ENCODE measurements around the gene MAP4K4.
A peak's percentile ranks its signal among the peaks of the same experiment; 100 is the strongest.

The MAP4K4 gene

GRCh38 chr2:101720732-101721131 is 23.2 kb downstream of the MAP4K4 start:
- in situ Hi-C loops (cut with HindIII; ENCODE audit: low sequenced_read_pairs): no loop called here
- TF ChIP-seq, protein P1, sequence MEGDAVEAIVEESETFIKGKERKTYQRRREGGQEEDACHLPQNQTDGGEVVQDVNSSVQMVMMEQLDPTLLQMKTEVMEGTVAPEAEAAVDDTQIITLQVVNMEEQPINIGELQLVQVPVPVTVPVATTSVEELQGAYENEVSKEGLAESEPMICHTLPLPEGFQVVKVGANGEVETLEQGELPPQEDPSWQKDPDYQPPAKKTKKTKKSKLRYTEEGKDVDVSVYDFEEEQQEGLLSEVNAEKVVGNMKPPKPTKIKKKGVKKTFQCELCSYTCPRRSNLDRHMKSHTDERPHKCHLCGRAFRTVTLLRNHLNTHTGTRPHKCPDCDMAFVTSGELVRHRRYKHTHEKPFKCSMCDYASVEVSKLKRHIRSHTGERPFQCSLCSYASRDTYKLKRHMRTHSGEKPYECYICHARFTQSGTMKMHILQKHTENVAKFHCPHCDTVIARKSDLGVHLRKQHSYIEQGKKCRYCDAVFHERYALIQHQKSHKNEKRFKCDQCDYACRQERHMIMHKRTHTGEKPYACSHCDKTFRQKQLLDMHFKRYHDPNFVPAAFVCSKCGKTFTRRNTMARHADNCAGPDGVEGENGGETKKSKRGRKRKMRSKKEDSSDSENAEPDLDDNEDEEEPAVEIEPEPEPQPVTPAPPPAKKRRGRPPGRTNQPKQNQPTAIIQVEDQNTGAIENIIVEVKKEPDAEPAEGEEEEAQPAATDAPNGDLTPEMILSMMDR (IDR thresholded peaks at IDR 0.05; ENCODE audit: low read depth, low read length, missing control alignments): no peak
- no peak for DNase-seq (ENCODE audit: low read depth)
- no peak overlapping the region for H3K4me3 ChIP-seq (ENCODE audit: low read depth, low read length)

- in situ Hi-C loops (cut with HindIII; ENCODE audit: low sequenced_read_pairs): no loop called here
- DNase-seq (ENCODE audit: low read depth): no peak
- H3K4me3 ChIP-seq (ENCODE audit: low read depth, low read length): no peak overlapping the region
- TF ChIP-seq, protein P1 (IDR thresholded peaks at IDR 0.05; ENCODE audit: low read depth, low read length, missing control alignments): no peak
Observed at GRCh38 chr2:101722864-101723263, 25.4 kb downstream of the MAP4K4 start.

DNA sequence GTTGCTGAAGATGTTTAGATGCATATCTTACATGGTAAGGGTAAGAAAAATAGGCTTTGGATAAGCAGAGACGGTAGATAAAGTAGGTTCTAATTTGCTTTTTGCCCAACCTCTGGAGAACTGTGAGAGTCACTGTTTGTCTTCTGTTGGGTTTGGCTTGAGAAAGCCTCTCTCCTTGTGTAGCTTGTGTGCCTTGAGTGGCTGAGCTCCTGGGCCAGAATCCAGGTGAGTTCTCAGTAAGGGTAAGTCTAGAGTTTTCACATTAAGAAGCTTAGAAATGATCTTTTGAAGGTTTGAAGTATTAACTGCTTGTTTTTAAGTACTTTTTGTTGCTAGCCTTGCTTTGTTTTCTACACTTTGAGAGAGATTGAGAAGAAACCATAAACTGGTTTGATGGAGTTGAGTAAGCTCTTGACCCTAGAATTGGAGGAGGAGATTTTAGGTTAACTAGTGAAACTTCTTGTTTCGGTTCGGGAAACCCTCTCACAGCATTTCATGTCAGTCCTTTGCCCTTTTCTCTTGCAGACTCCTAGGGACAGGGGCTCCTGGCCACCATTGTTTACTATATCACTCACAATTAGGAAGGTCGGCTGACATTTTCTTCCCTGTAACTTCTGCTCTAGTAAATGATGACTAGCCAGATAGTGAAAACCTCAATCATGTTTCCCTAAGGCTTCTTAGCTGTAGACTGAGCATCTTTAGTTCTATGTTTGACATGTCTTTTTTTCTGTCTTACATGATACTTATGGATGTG is 26.0 kb downstream of the MAP4K4 start:
- DNase-seq (ENCODE audit: low read depth): no peak
- in situ Hi-C loops (cut with HindIII; ENCODE audit: low sequenced_read_pairs): no loop called here
- no peak overlapping the region for H3K4me3 ChIP-seq (ENCODE audit: low read depth, low read length)
- TF ChIP-seq, protein P1 (IDR thresholded peaks at IDR 0.05; ENCODE audit: low read depth, low read length, missing control alignments): no peak

DNA sequence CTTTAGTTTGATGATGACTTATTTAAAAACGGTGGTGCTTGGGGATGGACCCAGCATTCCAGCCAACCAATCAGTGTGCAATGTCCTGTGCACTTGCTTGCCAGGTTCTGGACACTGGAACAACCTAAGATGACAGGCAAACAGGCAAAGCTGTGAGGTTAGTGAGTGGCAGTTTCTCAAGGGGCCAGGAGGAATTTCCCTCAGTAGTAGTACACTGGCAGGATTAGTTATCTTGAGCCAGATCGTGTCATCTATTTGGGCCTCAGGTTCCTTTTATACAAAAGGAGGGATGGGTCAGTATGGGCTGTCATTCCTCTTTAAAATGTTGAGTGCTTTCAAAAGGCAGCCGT is 26.6 kb downstream of the MAP4K4 start:
- no peak overlapping the region for H3K4me3 ChIP-seq (ENCODE audit: low read depth, low read length)
- in situ Hi-C loops (cut with HindIII; ENCODE audit: low sequenced_read_pairs): no loop called here
- TF ChIP-seq, protein P1 (IDR thresholded peaks at IDR 0.05; ENCODE audit: low read depth, low read length, missing control alignments): no peak

DNA sequence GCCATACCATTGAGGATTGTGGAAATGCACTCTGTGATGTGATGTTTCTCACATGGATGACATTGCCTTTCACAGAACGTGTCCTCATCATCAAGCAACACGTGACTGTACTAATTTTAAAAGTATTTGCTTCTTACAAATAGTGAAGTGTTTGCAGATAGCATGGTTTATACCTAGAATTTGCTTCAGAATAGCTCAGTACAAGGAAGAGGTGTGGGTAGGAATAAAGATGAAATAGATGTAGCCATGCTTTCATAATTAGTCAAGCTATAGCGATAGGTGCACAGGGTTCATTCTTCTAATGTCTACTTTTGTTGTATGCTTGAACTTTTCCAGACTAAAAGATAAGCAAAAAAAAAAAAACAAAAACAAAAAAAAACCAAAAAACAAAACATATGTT is 27.5 kb downstream of the MAP4K4 start:
- in situ Hi-C loops (cut with HindIII; ENCODE audit: low sequenced_read_pairs): no loop called here
- TF ChIP-seq, protein P1 (IDR thresholded peaks at IDR 0.05; ENCODE audit: low read depth, low read length, missing control alignments): no peak

More for the DNA sequence above, 26.6 kb downstream of the MAP4K4 start:
- DNase-seq (ENCODE audit: low read depth): no peak

DNA sequence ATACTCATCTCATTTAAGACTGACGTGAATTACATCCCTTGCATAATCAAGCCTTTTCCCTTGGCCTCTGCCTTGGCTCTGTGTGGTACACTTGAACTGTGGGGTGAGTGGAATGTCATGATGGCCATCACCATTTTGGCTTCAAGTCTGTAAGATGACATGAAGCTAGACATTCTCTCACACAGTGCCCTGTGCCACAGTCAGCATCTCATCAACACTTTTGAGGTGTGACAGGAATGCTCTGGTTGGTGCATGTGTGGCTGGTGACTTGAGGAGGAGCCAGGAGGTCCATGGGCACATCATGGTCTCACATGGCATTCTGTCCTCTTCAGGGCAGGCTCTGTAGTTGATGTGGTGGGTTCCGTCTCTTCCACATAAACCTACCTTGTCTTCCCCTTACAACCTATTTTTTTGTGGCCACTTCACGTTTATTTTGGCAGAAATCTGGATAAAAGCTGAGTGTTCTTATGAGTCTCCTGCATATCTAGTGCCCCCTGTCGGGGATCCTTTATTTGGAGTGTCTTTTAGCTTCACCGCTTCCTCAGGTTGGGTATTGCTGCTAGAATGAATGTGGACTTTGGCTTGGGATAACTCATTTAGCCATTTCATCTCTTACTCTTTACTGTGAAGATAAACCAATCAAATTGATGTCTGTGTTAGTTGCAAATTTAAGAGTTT is 28.1 kb downstream of the MAP4K4 start:
- no peak for DNase-seq (ENCODE audit: low read depth)
- in situ Hi-C loops (cut with HindIII; ENCODE audit: low sequenced_read_pairs): no loop called here
- TF ChIP-seq, protein P1 (IDR thresholded peaks at IDR 0.05; ENCODE audit: low read depth, low read length, missing control alignments): peak; percentile 25
- no peak overlapping the region for H3K4me3 ChIP-seq (ENCODE audit: low read depth, low read length)

More for the DNA sequence above, 27.5 kb downstream of the MAP4K4 start:
- no peak for DNase-seq (ENCODE audit: low read depth)
- H3K4me3 ChIP-seq (ENCODE audit: low read depth, low read length): no peak overlapping the region

Data from astrocyte of the cerebellum (primary cell).